ENCODE results near the gene CARS2.
"Not testable (repeated sequence)": the region's sequence is repeated elsewhere in the genome, so short reads cannot be mapped to it uniquely, and the experiment has no call there.

CARS2 gene

DNA sequence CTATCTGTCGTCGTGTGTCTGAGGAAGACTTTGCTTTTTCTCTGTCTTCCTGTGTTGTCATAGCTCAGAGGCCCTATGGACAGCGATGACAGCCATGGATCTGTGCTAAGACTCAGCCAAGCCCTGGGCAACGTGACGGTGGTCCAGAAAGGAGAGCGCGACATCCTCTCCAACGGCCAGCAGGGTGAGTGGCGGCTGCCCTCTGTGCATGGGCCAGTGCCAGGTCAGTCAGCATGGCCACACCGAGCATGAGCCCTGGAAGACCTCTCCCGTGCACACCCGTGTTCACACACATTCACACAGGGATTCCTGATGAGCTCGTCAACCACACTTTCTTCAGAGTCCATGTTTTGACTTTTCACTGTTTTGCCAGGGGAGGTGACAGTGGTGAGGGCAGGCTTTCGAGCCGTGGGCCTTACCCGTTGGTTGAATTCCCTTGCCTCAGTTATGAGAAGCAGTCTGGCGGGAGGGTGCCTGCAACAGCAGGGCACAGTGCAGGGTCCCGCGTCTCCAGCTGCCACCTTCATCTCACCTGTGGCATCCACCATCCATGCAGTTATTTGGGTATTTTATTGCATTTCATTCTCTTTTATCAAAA lies 70.4 kb downstream of the CARS2 start:
- no peak for DNase-seq

DNA sequence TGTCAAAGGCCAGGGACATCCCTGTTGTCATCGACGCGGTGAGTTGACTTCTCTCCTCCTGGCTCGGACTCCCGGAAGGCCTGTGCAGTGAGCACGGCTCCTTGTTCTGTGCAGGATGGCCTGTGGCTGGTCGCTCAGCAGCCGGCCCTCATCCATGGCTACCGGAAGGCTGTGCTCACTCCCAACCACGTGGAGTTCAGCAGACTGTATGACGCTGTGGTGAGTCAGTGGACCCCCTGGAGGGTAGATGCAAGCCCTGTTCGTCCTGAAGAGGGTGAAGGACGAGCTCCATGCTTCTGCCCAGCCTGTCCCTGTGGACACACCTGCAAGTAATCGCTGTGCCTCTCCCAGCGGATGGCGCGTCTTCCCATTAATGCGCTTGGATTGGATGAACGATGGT lies 71.4 kb downstream of the CARS2 start:
- DNase-seq: no peak

GRCh38 chr13:110633776-110634175 lies 72.1 kb downstream of the CARS2 start:
- no peak for DNase-seq

DNA sequence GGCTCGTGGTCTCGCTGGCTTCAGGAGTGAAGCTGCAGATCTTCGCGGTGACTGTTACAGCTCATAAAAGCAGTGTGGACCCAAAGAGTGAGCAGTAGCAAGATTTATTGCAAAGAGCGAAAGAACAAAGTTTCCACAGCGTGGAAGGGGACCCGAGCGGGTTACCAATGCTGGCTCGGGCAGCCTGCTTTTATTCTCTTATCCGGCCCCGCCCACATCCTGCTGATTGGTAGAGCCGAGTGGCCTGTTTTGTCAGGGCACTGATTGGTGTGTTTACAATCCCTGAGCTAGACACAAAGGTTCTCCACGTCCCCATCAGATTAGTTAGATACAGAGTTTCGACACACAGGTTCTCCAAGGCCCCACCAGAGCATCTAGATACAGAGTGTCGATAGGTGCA lies 73.7 kb downstream of the CARS2 start:
- DNase-seq: not testable (repeated sequence)

DNA sequence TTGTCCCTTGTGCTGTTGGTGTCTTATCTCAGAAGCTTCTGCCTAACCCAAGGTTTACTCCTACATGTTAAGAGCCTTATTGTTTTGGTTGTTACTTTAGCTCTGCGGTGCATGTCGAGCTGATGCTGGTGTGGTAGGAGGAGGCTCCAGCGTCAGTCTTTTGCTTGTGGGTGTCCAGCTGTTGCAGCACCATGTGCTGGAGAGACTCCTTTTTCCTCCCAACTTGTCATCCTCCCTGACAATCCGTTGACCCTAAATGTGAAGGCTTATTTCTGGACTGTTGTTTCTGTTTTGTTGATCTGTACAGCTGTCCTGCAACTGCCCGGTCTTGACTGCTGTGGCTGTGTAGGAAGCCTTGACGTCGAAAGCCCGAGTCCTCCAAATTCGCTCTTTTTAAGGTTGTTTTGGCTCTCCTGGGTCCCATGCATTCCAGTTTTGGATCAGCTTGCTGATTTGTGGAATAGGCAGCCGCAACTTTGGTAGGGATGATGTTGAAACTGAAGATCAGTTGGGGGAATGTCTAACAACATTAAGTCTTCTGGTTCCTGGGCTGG lies 75.3 kb downstream of the CARS2 start:
- no peak for DNase-seq

- DNase-seq: peak; percentile 16
These were observed 76.2 kb downstream of the CARS2 start for GRCh38 chr13:110629735-110630134.

DNA sequence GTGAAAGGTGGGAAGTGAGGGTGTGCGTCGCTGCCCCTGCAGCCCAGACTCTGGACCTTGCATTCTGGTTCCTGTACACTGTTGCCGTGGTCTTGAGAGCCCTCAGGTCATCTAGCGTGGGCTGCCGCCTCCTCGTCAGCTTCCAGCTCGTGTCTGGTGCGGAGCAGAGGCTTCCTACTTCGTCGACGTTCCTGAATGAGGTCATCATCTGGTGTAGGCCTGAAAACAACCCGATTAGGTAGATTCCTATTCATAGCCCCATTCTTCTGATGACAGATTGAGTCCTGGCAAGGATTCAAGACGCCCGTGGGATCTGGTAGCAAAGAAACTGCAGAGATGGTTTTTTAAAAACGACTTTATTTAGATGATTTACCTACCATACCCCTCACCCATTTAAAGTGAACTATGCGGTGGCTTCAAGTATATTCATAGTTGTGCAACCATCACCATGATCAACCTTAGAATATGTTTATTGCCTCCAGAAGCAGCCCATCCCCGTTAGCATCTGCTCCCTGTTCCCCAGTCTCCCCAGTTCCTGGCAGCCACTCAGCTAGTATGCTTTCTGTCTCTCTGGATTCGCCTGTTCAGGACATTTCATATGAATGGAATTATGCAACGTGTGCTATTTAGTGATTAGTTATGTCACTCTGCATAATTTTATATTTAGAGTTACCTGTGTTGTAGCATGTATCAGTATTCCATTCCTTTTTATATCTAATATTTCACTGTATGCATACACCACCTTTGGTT lies 76.8 kb downstream of the CARS2 start:
- DNase-seq: no peak

GRCh38 chr13:110628477-110628793 lies 77.5 kb downstream of the CARS2 start:
- no peak for DNase-seq

DNA sequence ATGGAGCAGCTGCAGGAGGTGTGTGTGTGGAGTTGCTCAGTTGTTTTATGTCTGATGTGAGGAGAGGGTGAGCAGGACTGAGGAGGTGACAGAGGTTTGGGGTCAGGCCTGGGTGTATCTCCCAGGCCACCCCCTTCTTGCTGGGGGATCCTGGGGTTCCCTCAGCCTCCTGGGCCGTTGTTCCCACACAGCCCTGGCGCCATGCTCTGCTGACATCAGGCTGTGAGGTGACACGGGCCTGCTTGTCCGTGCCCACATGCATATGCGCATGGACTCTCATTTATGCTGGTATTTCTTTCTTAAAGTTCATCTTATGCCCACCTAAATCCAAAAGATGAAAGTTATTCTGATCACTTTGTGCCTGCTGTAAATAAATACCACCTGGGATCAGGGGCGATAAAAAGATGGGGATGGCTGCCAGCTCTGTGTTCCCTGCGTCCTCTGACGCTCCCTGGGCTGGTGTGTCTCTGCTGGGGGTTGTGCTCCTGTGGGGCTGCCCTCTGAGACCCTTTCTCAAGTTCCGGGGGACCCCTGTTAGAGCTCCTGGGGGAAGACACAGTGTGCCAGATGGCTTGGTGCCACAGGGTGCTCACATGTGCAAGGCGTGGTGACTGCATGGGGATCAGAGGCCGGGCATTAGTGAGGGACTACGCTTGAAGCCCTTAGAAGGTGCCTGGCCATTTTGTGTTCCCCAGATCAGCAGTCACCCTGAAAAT lies 78.0 kb downstream of the CARS2 start:
- DNase-seq: no peak

DNA sequence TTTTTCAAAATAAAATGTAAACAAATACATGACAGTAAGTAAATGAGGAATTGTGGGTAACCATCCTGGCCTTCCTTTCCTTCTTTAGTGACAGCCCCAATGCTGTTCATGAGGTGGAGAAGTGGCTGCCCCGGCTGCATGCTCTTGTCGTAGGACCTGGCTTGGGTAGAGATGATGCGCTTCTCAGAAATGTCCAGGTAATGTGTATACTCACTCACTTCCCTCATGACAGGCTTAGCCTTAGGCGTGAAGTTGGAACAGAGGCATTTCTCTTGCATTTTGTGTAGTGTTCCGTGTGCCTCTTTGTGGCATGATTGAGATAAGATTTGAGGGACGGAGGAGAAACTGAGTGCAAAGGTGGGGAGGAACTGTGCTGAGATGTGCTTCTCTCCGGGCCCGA lies 78.6 kb downstream of the CARS2 start:
- no peak for DNase-seq

DNA sequence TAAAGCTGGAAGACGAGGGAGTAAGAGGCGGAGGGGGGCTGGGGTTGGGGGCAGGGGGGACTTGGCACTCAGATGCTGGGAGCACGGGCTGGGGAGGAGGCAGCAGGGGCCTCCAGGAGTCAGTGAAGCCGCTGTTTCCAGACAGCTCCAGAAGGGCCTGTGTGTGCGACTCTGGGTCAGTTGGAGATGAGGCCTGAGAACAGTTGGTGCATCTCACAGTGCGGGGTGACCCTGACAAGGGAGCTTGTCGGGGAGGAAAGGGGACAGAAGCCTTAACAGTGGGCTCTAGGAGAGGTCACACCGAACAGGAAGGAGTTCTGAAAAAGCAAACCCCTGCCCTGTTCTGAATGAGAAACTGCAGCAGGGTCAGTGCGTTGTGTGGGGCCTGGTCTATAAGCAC lies 79.4 kb downstream of the CARS2 start:
- no peak for DNase-seq

- DNase-seq: no peak
These were observed 80.1 kb downstream of the CARS2 start for GRCh38 chr13:110625771-110626321.

- no peak for DNase-seq
These were observed 80.9 kb downstream of the CARS2 start for GRCh38 chr13:110624766-110625756.

- no peak for DNase-seq
These were observed 85.3 kb downstream of the CARS2 start for GRCh38 chr13:110620596-110620995.

DNA sequence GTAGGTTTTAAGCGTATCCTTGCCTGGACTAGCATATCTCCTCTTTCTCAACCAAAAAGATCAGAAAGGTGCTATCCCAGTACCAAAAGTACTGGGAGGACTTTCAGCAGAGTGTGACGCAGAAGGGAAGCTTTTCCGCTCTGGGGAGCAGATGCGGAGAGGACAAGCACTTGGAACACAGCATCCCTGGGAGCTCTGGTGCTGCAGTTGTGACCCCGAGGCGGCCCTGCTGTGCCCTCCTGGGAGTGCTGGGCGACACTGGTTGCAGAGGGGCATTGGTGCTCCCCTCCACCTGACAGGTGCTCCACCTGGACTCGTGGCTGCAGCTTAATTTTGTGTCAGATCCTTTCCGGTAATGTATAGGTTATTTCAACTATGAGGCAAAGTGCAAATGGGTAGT lies 87.1 kb downstream of the CARS2 start:
- DNase-seq: no peak

- no peak for DNase-seq
These were observed 87.7 kb downstream of the CARS2 start for GRCh38 chr13:110618167-110618566.

GRCh38 chr13:110617321-110618072 lies 88.4 kb downstream of the CARS2 start:
- no peak for DNase-seq

DNA sequence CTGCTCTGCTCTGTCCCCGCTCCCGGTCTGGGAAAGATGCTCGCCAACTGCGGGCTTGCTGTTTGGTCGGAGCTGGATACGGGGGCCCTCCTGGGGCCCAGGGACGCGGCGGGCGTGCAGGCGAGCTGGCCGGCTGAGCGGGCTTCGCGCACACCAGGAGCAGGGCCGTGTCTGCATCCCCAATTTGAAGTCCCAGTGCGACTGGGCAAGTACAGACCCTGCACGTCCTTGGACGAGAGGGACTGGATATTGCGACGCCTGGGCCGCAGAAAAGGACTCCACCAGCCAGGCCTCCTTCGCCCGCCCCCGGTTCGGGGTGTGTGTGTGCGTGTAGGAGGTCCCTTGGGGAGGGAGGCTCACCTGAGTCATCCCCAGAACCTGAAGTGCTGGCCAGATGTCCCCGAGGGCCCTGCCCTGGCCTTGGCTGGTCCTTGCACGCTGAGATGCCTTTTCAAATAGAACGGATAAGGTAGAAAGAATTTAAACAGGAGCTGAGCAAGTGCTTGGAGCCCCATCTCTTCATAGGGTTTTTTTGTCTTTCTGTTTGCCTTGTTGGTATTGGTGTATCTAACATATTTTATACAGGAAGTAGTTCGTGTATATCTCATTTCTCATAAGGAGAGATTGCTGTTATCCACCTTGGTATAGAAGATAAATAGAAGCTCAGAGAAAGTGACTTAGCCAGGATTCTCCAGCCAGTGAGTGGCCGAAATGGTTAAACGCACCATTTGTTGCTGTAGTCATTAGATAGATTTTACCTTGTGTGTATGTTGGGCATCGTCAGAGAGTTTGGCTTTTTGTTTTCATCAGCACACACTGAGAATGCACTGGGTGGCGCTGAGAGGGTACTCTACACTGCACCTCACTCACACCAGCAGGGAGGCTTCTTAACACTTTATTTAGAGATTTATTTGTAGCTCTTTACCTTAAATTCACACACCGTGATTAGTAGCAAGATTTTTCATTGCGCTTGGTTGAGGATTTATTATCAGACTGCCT lies 89.5 kb downstream of the CARS2 start:
- DNase-seq: peak; percentile 38

DNA sequence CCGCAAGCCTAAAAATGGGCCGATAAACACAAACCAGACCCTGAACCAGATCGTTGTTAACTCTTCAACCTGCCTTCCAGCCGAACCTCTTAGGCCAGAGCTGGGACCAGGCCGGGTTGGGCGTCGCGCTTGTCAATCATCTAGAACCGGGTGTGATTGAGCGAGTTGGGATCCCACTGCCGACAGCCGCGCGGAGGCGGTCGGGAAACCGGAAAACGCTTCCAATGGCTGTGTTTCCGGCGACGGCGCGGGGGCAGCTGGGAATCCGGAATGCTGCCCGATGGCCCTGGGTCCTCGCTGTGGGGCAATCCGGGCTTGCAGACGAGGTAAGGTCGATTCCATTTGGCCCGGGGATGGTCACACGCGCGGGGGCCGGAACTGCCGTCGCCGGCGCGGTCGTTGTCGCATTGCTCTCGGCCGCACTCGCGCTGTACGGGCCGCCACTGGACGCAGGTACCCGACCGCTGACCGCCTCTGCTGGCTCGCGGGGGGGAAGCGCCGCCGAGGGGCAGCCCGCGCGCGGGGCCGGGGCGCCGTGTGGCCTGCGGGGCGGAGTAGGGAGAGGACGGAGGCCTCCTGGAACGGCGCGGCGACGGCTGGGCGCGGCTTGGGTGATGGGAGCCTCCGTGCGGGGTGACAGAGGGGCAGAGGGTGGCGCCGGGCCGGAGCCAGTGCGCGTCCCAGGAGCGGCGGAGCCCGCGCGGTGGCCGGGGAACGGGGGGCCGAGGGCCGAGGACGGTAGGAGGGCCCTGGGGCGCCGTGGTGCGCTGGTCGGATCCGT lies 90.4 kb downstream of the CARS2 start, which contains the start of gene NAXD:
TSS of gene NAXD (plus strand) at position 224 of the 781 bp plus-strand sequence. CDS start at position 281, 57 bp downstream.
- DNase-seq: peak; percentile 89

- DNase-seq: no peak
These were observed 91.0 kb downstream of the CARS2 start for GRCh38 chr13:110615005-110615321.

Measured in stimulated activated CD4-positive, alpha-beta T cell treated with anti-CD3 and anti-CD28 coated beads, Interleukin-4, amount 100 ng/mL, for 24 hours (primary cell).